ENCODE data around the gene PDRG1. TPM values are rescaled to one million over a fixed set of nuclear protein-coding genes. Genes with fewer than 3 reads are reported as not detected.

The PDRG1 gene
- polyA plus RNA-seq, 3 donors = 19.8 to 22.1 (median 20.4) TPM

GRCh38 chr20:31967830-31968249 lies 16.0 kb upstream of the PDRG1 start, which contains the start of gene XKR7:
Gene XKR7 (plus strand): TSS chr20:31968151. CDS start chr20:31968176, 25 bp downstream.
- no peak for DNase-seq (ENCODE audit: low read depth in 3 of 3, low spot score in 2 of 3)

GRCh38 chr20:31966991-31967655 lies 15.3 kb upstream of the PDRG1 start:
- no peak for DNase-seq (ENCODE audit: low read depth in 3 of 3, low spot score in 2 of 3)

GRCh38 chr20:31963889-31964288 lies 12.0 kb upstream of the PDRG1 start:
- DNase-seq (ENCODE audit: low read depth in 3 of 3, low spot score in 2 of 3) = no peak

- DNase-seq (ENCODE audit: low read depth in 3 of 3, low spot score in 2 of 3) = no peak
Observed at GRCh38 chr20:31962761-31963160, 10.9 kb upstream of the PDRG1 start.

- no peak for DNase-seq (ENCODE audit: low read depth in 3 of 3, low spot score in 2 of 3)
Observed at GRCh38 chr20:31956556-31957526, 5.0 kb upstream of the PDRG1 start.

GRCh38 chr20:31954500-31954899 lies 2.7 kb upstream of the PDRG1 start:
- DNase-seq (ENCODE audit: low read depth in 3 of 3, low spot score in 2 of 3) = no peak

- DNase-seq (ENCODE audit: low read depth in 3 of 3, low spot score in 2 of 3) = no peak
Observed at GRCh38 chr20:31953556-31954148, 1.8 kb upstream of the PDRG1 start.

- no peak for DNase-seq (ENCODE audit: low read depth in 3 of 3, low spot score in 2 of 3)
Observed at GRCh38 chr20:31951203-31951529, 680 bp downstream of the PDRG1 start.

GRCh38 chr20:31949877-31950646 lies 1.8 kb downstream of the PDRG1 start:
- DNase-seq (ENCODE audit: low read depth in 3 of 3, low spot score in 2 of 3) = no peak

- DNase-seq (ENCODE audit: low read depth in 3 of 3, low spot score in 2 of 3) = no peak
Observed at GRCh38 chr20:31948008-31948407, 3.8 kb downstream of the PDRG1 start.

GRCh38 chr20:31945785-31946184 lies 6.1 kb downstream of the PDRG1 start:
- no peak for DNase-seq (ENCODE audit: low read depth in 3 of 3, low spot score in 2 of 3)

- no peak for DNase-seq (ENCODE audit: low read depth in 3 of 3, low spot score in 2 of 3)
Observed at GRCh38 chr20:31945319-31945718, 6.5 kb downstream of the PDRG1 start.

- no peak for DNase-seq (ENCODE audit: low read depth in 3 of 3, low spot score in 2 of 3)
Observed at GRCh38 chr20:31943052-31943471, 8.8 kb downstream of the PDRG1 start.

GRCh38 chr20:31939661-31940060 lies 12.2 kb downstream of the PDRG1 start:
- no peak for DNase-seq (ENCODE audit: low read depth in 3 of 3, low spot score in 2 of 3)

- DNase-seq (ENCODE audit: low read depth in 3 of 3, low spot score in 2 of 3) = no peak
Observed at GRCh38 chr20:31937820-31938219, 14.0 kb downstream of the PDRG1 start.

GRCh38 chr20:31936420-31936819 lies 15.4 kb downstream of the PDRG1 start:
- DNase-seq (ENCODE audit: low read depth in 3 of 3, low spot score in 2 of 3) = no peak

- no peak for DNase-seq (ENCODE audit: low read depth in 3 of 3, low spot score in 2 of 3)
Observed at GRCh38 chr20:31934968-31935764, 16.7 kb downstream of the PDRG1 start.

GRCh38 chr20:31934491-31934890 lies 17.4 kb downstream of the PDRG1 start:
- no peak for DNase-seq (ENCODE audit: low read depth in 3 of 3, low spot score in 2 of 3)

- no peak for DNase-seq (ENCODE audit: low read depth in 3 of 3, low spot score in 2 of 3)
Observed at GRCh38 chr20:31933698-31934097, 18.1 kb downstream of the PDRG1 start.

GRCh38 chr20:31930779-31931178 lies 21.1 kb downstream of the PDRG1 start:
- no peak for DNase-seq (ENCODE audit: low read depth in 3 of 3, low spot score in 2 of 3)

Measured in right renal cortex interstitium (tissue), 3 donors.